NCI-H2196 (cell line): ENCODE results near the gene CLEC11A.
"Not testable (repeated sequence)": the region's sequence is repeated elsewhere in the genome, so short reads cannot be mapped to it uniquely, and the experiment has no call there.

Experiments used
- DNase-seq: peaks from one replicate; lab custom pipeline; 2025; ENCODE audit not compliant: unreplicated experiment; lab: John Stamatoyannopoulos, UW

The CLEC11A gene

GRCh38 chr19:50753879-50754278 lies 30.7 kb downstream of the CLEC11A start:
- no peak for DNase-seq

GRCh38 chr19:50756244-50756643 lies 33.1 kb downstream of the CLEC11A start:
- not testable (repeated sequence) for DNase-seq

- not testable (repeated sequence) for DNase-seq
These were observed 34.5 kb downstream of the CLEC11A start for GRCh38 chr19:50757624-50758023.

- not testable (repeated sequence) for DNase-seq
These were observed 35.9 kb downstream of the CLEC11A start for GRCh38 chr19:50759076-50759475.

GRCh38 chr19:50759886-50760285 lies 36.7 kb downstream of the CLEC11A start:
- DNase-seq, result peak; percentile 41

- DNase-seq, result not testable (repeated sequence)
These were observed 38.3 kb downstream of the CLEC11A start for GRCh38 chr19:50761501-50761900.

GRCh38 chr19:50763521-50763920 lies 40.4 kb downstream of the CLEC11A start:
- DNase-seq, result not testable (repeated sequence)

- DNase-seq, result no peak
These were observed 41.2 kb downstream of the CLEC11A start for GRCh38 chr19:50764409-50764808.

- DNase-seq, result not testable (repeated sequence)
These were observed 43.6 kb downstream of the CLEC11A start for GRCh38 chr19:50766746-50767145.

GRCh38 chr19:50767263-50767662 lies 44.1 kb downstream of the CLEC11A start:
- DNase-seq, result not testable (repeated sequence)

- no peak for DNase-seq
These were observed 45.1 kb downstream of the CLEC11A start for GRCh38 chr19:50768277-50768676.

- DNase-seq, result not testable (repeated sequence)
These were observed 47.0 kb downstream of the CLEC11A start, which contains the start of gene GPR32 for GRCh38 chr19:50770164-50770563. Gene GPR32 (plus strand): TSS chr19:50770464. CDS start chr19:50770601, 137 bp downstream.

- no peak for DNase-seq
These were observed 47.7 kb downstream of the CLEC11A start for GRCh38 chr19:50770888-50771287.

GRCh38 chr19:50772476-50772875 lies 49.3 kb downstream of the CLEC11A start:
- DNase-seq, result no peak

- not testable (repeated sequence) for DNase-seq
These were observed 49.7 kb downstream of the CLEC11A start for GRCh38 chr19:50772912-50773311.

- not testable (repeated sequence) for DNase-seq
These were observed 50.3 kb downstream of the CLEC11A start for GRCh38 chr19:50773454-50773853.
